Calu3 (cell line): ENCODE data around the gene SLC35F2. TPM values are rescaled to one million over a fixed set of nuclear protein-coding genes. Genes with fewer than 3 reads are reported as not detected.

Experiments
- BruUV-seq: library from RNA; stranded (reverse); fragments of 400-500 nt; replicated peaks from 2 replicates; lab custom pipeline; 2021; lab: Mats Ljungman, UMichigan
- CTCF ChIA-PET: fragments of 300-600 bp; sonication (Branson Sonifier 250); formaldehyde crosslinking; loops from one replicate; lab custom pipeline; 2022; ENCODE audit warnings: antibody characterized with exemption; lab: Charles Lee
- DNase-seq: peaks from one replicate; pipeline ENCODE4 v3.0.0; 2022
- H3K27ac Mint-ChIP-seq: one replicate; pipeline ENCODE4 v1.8.0; 2022; ENCODE audit warnings: mixed read lengths; ENCODE audit not compliant: unreplicated experiment
- H3K27me3 Mint-ChIP-seq: one replicate; pipeline ENCODE4 v1.8.0; 2022; ENCODE audit warnings: mixed read lengths; ENCODE audit not compliant: unreplicated experiment
- H3K36me3 Mint-ChIP-seq: one replicate; pipeline ENCODE4 v1.8.0; 2022; ENCODE audit warnings: mild to moderate bottlenecking, moderate library complexity, mixed read lengths; ENCODE audit not compliant: insufficient read depth, unreplicated experiment
- H3K4me1 Mint-ChIP-seq: one replicate; pipeline ENCODE4 v1.8.0; 2022; ENCODE audit warnings: mild to moderate bottlenecking, low read depth, mixed read lengths; ENCODE audit not compliant: unreplicated experiment
- H3K4me3 Mint-ChIP-seq: one replicate; pipeline ENCODE4 v1.8.0; 2022; ENCODE audit warnings: mild to moderate bottlenecking, low read depth, moderate library complexity, mixed read lengths; ENCODE audit not compliant: unreplicated experiment
- H3K9me3 Mint-ChIP-seq: one replicate; pipeline ENCODE4 v1.8.0; 2022; ENCODE audit warnings: low read depth, mixed read lengths; ENCODE audit not compliant: unreplicated experiment
- CTCF ChIP-seq: fragments of 200-600 bp; IDR thresholded peaks from one replicate; pipeline ENCODE4 v1.8.0; 2022; ENCODE audit warnings: antibody characterized with exemption; ENCODE audit not compliant: unreplicated experiment
- intact Hi-C: fragments of 100-400 bp; cut with micrococcal nuclease; formaldehyde crosslinking; loops from one replicate; pipeline ENCODE4 v1.10.0; 2022; ENCODE audit not compliant: unreplicated experiment
- total RNA-seq: library from RNA; stranded (reverse); gene quantifications from 2 replicates; pipeline ENCODE4 v1.2.3, GENCODE V29; 2022

Gene SLC35F2
- total RNA-seq, 1 experiment from 2014 or later: 34.5 TPM

- DNase-seq: no peak
- H3K9me3 Mint-ChIP-seq: no peaks in the 10 kb centered on the region
- intact Hi-C loops: no loop called here
- no peak overlapping the region for H3K27ac Mint-ChIP-seq
- no peaks in the 10 kb centered on the region for H3K27me3 Mint-ChIP-seq
- no peak for TF ChIP-seq CTCF
- CTCF ChIA-PET: interaction anchor here (0.7 kb wide), 1 partner anchor 597 kb away, joined by 3 read pairs; no protein-coding TSS in a partner anchor
- peaks cover 26% of the 10 kb centered on the region for H3K4me1 Mint-ChIP-seq
- no TSS peak for BruUV-seq
- H3K36me3 Mint-ChIP-seq: no peaks in the 10 kb centered on the region
- no peak overlapping the region for H3K4me3 Mint-ChIP-seq
Measured at GRCh38 chr11:107827041-107827440, 31.5 kb downstream of the SLC35F2 start.

- Mint-ChIP-seq H3K4me1 (peaks cover 19% of the 10 kb centered on the region), H3K36me3 (no peaks in the 10 kb centered on the region), H3K4me3 (no peak overlapping the region), H3K27me3 (no peaks in the 10 kb centered on the region), H3K9me3 (no peaks in the 10 kb centered on the region), H3K27ac (no peak overlapping the region)
- no TSS peak for BruUV-seq
- CTCF ChIA-PET: interaction anchor here (0.7 kb wide), 1 partner anchor 134 kb away, joined by 3 read pairs; no protein-coding TSS in a partner anchor
- intact Hi-C loops: no loop called here
- no peak for TF ChIP-seq CTCF
- no peak for DNase-seq
Measured at GRCh38 chr11:107825875-107826274, 32.7 kb downstream of the SLC35F2 start.

GRCh38 chr11:107824668-107825369 is 33.8 kb downstream of the SLC35F2 start:
- Mint-ChIP-seq H3K27ac (no peak overlapping the region), H3K4me3 (no peak overlapping the region), H3K4me1 (peaks cover 21% of the 10 kb centered on the region)

GRCh38 chr11:107821199-107821927 is 37.2 kb downstream of the SLC35F2 start:
- no peak overlapping the region for H3K27ac Mint-ChIP-seq
- intact Hi-C loops: no loop called here
- DNase-seq: no peak
- no peaks in the 10 kb centered on the region for H3K9me3 Mint-ChIP-seq
- no peak overlapping the region for H3K4me3 Mint-ChIP-seq
- H3K36me3 Mint-ChIP-seq: no peaks in the 10 kb centered on the region
- H3K4me1 Mint-ChIP-seq: peaks cover 21% of the 10 kb centered on the region
- no peak for TF ChIP-seq CTCF
- CTCF ChIA-PET: interaction anchor here (1.0 kb wide), 1 partner anchor 10 kb away, joined by 3 read pairs; no protein-coding TSS in a partner anchor
- no TSS peak for BruUV-seq
- H3K27me3 Mint-ChIP-seq: no peaks in the 10 kb centered on the region

More at GRCh38 chr11:107824668-107825369, 33.8 kb downstream of the SLC35F2 start:
- no peak for TF ChIP-seq CTCF
- Mint-ChIP-seq H3K36me3 (no peaks in the 10 kb centered on the region), H3K9me3 (no peaks in the 10 kb centered on the region), H3K27me3 (no peaks in the 10 kb centered on the region)
- intact Hi-C loops: no loop called here
- no TSS peak for BruUV-seq
- no peak for DNase-seq
- CTCF ChIA-PET: no interaction called here
